H1 (cell line): ENCODE results near the gene MAP7. TPM values are rescaled to one million over a fixed set of nuclear protein-coding genes. Genes with fewer than 3 reads are reported as not detected.

Experiments used
- CTCF ChIA-PET: fragments of 300-600 bp; sonication (Branson Sonifier 250); formaldehyde crosslinking; loops from one replicate; lab custom pipeline; 2021; ENCODE audit not compliant: partially characterized antibody; lab: Charles Lee
- POLR2A ChIA-PET: fragments of 300-600 bp; sonication (Branson Sonifier 250); formaldehyde crosslinking; loops from one replicate; lab custom pipeline; 2021; ENCODE audit warnings: inconsistent platforms; ENCODE audit not compliant: partially characterized antibody; lab: Charles Lee
- DNase-seq, 2 experiments: peaks; one replicate each; pipeline versions ENCODE4 v3.0.0 to v3.0.0-alpha.2; 2010 to 2022; ENCODE audit warnings: low spot score in 2 of 2, low read depth in 1 of 2, mixed read lengths in 1 of 2
- FAIRE-seq: peaks from 2 replicates; lab custom pipeline; 2011; peaks lifted over from hg19 to GRCh38; lab: Jason Lieb, UNC
- H2AFZ ChIP-seq: 2 replicates; pipeline ENCODE4 v1.8.1; 2012; ENCODE audit warnings: low read length, inconsistent platforms
- H2AK5ac ChIP-seq: 2 replicates; pipeline ENCODE4 v1.6.1; 2013; ENCODE audit warnings: low read depth, low read length
- H2BK120ac ChIP-seq: replicated peaks from 2 replicates; pipeline ENCODE3; 2013; ENCODE audit warnings: low read depth, low read length, inconsistent platforms
- H2BK12ac ChIP-seq: 2 replicates; pipeline ENCODE4 v1.6.1; 2013; ENCODE audit warnings: low read depth, low read length
- H2BK15ac ChIP-seq: 2 replicates; pipeline ENCODE4 v1.6.1; 2013; ENCODE audit warnings: low read length
- H2BK20ac ChIP-seq: 2 replicates; pipeline ENCODE4 v1.6.1; 2013; ENCODE audit warnings: low read length
- H2BK5ac ChIP-seq: 2 replicates; pipeline ENCODE4 v1.6.1; 2013; ENCODE audit warnings: low read depth, low read length
- H3K14ac ChIP-seq: 2 replicates; pipeline ENCODE4 v1.6.1; 2013; ENCODE audit warnings: inconsistent platforms; ENCODE audit not compliant: insufficient read length
- H3K18ac ChIP-seq: 2 replicates; pipeline ENCODE4 v1.6.1; 2013; ENCODE audit warnings: low read length; ENCODE audit errors: extremely low read depth
- H3K23ac ChIP-seq: 2 replicates; pipeline ENCODE4 v1.6.1; 2013; ENCODE audit warnings: inconsistent platforms; ENCODE audit not compliant: insufficient read length
- H3K23me2 ChIP-seq: 2 replicates; pipeline ENCODE4 v1.6.1; 2013; ENCODE audit warnings: low read depth, low read length
- H3K27ac ChIP-seq: 2 replicates; pipeline ENCODE4 v1.6.1; 2011; ENCODE audit warnings: low read depth, low read length, inconsistent platforms
- H3K27me3 ChIP-seq, 4 experiments: replicated peaks in 1 of 4; 1 replicate in 1 of 4; 2 replicates in 3 of 4; pipeline versions ENCODE4 v1.6.1 to v1.8.1; 2011 to 2013; ENCODE audit warnings: low read length in 3 of 4, mild to moderate bottlenecking in 3 of 4, inconsistent platforms in 2 of 4, mixed read lengths in 2 of 4, moderate library complexity in 1 of 4; ENCODE audit not compliant: control insufficient read depth in 3 of 4, insufficient read depth in 3 of 4; ENCODE audit errors: extremely low read depth in 1 of 4
- H3K36me3 ChIP-seq, 4 experiments: 2 replicates each; pipeline versions ENCODE4 v1.6.1 to v1.8.1; 2011 to 2013; ENCODE audit warnings: mild to moderate bottlenecking in 4 of 4, low read length in 3 of 4, moderate library complexity in 2 of 4, control low read depth in 1 of 4, inconsistent platforms in 1 of 4; ENCODE audit not compliant: insufficient read depth in 4 of 4, control insufficient read depth in 2 of 4
- H3K4ac ChIP-seq: replicated peaks from 2 replicates; pipeline ENCODE3; 2013; ENCODE audit warnings: low read length, low read depth, mixed read lengths, inconsistent platforms; ENCODE audit not compliant: insufficient read length
- H3K4me1 ChIP-seq, 4 experiments: replicated peaks in 1 of 4; 1 replicate in 1 of 4; 2 replicates in 3 of 4; pipeline versions ENCODE4 v1.6.1 to v1.8.1; 2011 to 2013; ENCODE audit warnings: low read length in 3 of 4, inconsistent platforms in 2 of 4, mixed read lengths in 1 of 4; ENCODE audit not compliant: insufficient read depth in 4 of 4, control insufficient read depth in 3 of 4
- H3K4me2 ChIP-seq, 2 experiments: 2 replicates each; pipeline versions ENCODE4 v1.6.1 to v1.8.1; 2011 to 2013; ENCODE audit warnings: low read depth in 2 of 2, low read length in 2 of 2, control low read depth in 1 of 2, inconsistent platforms in 1 of 2, mild to moderate bottlenecking in 1 of 2; ENCODE audit not compliant: insufficient read depth in 1 of 2
- H3K4me3 ChIP-seq, 4 experiments: fragments of 200-600, 300-600 bp in 1 of 4; sonication (generic), shearing (Covaris generic), sonication (Bioruptor Twin) in 1 of 4; 2 replicates each; pipeline versions ENCODE4 v1.5.1 to v1.8.1; 2011 to 2016; ENCODE audit warnings: low read length in 4 of 4, low read depth in 3 of 4, control low read depth in 2 of 4, inconsistent platforms in 2 of 4, mild to moderate bottlenecking in 2 of 4, mixed read lengths in 1 of 4, moderate library complexity in 1 of 4; ENCODE audit not compliant: insufficient read depth in 2 of 4; ENCODE audit errors: extremely low read depth in 1 of 4
- H3K56ac ChIP-seq: replicated peaks from 2 replicates; pipeline ENCODE3; 2013; ENCODE audit warnings: low read depth, mild to moderate bottlenecking, mixed read lengths, low read length, inconsistent platforms; ENCODE audit not compliant: insufficient read length
- H3K79me1 ChIP-seq: 2 replicates; pipeline ENCODE4 v1.6.1; 2013; ENCODE audit warnings: low read depth, low read length, control low read depth
- H3K79me2 ChIP-seq, 2 experiments: 2 replicates each; pipeline versions ENCODE4 v1.6.1 to v1.8.1; 2012 to 2013; ENCODE audit warnings: low read length in 2 of 2, mild to moderate bottlenecking in 2 of 2, inconsistent platforms in 1 of 2; ENCODE audit not compliant: insufficient read depth in 2 of 2, control insufficient read depth in 1 of 2
- H3K9ac ChIP-seq, 4 experiments: replicated peaks in 1 of 4; 1 replicate in 1 of 4; 2 replicates in 3 of 4; pipeline versions ENCODE4 v1.6.1 to v1.8.1; 2011 to 2013; ENCODE audit warnings: low read depth in 3 of 4, low read length in 3 of 4, control low read depth in 2 of 4, mild to moderate bottlenecking in 2 of 4, moderate library complexity in 2 of 4, inconsistent platforms in 1 of 4; ENCODE audit errors: extremely low read depth in 1 of 4
- H3K9me3 ChIP-seq, 2 experiments: 2 replicates each; pipeline versions ENCODE4 v1.6.1 to v1.8.1; 2012 to 2013; ENCODE audit warnings: mild to moderate bottlenecking in 2 of 2, moderate library complexity in 2 of 2, control low read depth in 1 of 2, inconsistent platforms in 1 of 2, low read depth in 1 of 2, low read length in 1 of 2, mixed read lengths in 1 of 2; ENCODE audit not compliant: insufficient read depth in 2 of 2
- H4K20me1 ChIP-seq, 2 experiments: replicated peaks in 1 of 2; 2 replicates each; pipeline versions ENCODE3 to v1.8.1; 2011 to 2013; ENCODE audit warnings: inconsistent platforms in 2 of 2, low read length in 2 of 2, mild to moderate bottlenecking in 1 of 2; ENCODE audit not compliant: insufficient read depth in 2 of 2, control insufficient read depth in 1 of 2
- H4K5ac ChIP-seq: 2 replicates; pipeline ENCODE4 v1.6.1; 2013; ENCODE audit warnings: low read length, low read depth, mixed read lengths, inconsistent platforms; ENCODE audit not compliant: insufficient read length
- H4K8ac ChIP-seq: 2 replicates; pipeline ENCODE4 v1.8.0; 2013; ENCODE audit warnings: mild to moderate bottlenecking, moderate library complexity, low read length, inconsistent platforms; ENCODE audit not compliant: insufficient read depth; ENCODE audit errors: extremely low read depth
- H4K91ac ChIP-seq: replicated peaks from 2 replicates; pipeline ENCODE3; 2013; ENCODE audit warnings: low read length, mixed read lengths, inconsistent platforms; ENCODE audit not compliant: insufficient read length
- GTF2F1 ChIP-seq: IDR thresholded peaks from 2 replicates; pipeline ENCODE4 v1.6.1; 2012; ENCODE audit warnings: low read depth, low read length, improper control_type of control experiment, borderline replicate concordance
- KDM5A ChIP-seq: fragments of 200-600 bp; IDR thresholded peaks from 2 replicates; pipeline ENCODE4 v1.7.1; 2012; ENCODE audit warnings: mild to moderate bottlenecking, low read length, inconsistent platforms, mixed read lengths
- SIRT6 ChIP-seq: IDR thresholded peaks from one replicate; pipeline ENCODE4 v1.7.1; 2012; ENCODE audit warnings: low read length, inconsistent platforms
- SP4 ChIP-seq: IDR thresholded peaks from 2 replicates; pipeline ENCODE4 v1.6.1; 2012; ENCODE audit warnings: low read length, inconsistent platforms
- SUZ12 ChIP-seq: fragments of 200-600 bp; sonication (generic); IDR thresholded peaks from 2 replicates; pipeline ENCODE4 v1.6.1; 2012; ENCODE audit warnings: mild to moderate bottlenecking, inconsistent platforms, low read length, moderate library complexity, mixed read lengths
- TAF7 ChIP-seq: optimal IDR thresholded peaks from 2 replicates; pipeline ENCODE3; 2011; ENCODE audit warnings: low read depth, mild to moderate bottlenecking, inconsistent platforms, low read length, moderate library complexity, borderline replicate concordance
- TBP ChIP-seq: IDR thresholded peaks from 2 replicates; pipeline ENCODE4 v1.6.1; 2011; ENCODE audit warnings: low read depth, low read length, improper control_type of control experiment
- WGBS, 2 experiments: shearing (Covaris generic) in 1 of 2; methylation state at CpG; one replicate each; pipeline versions ENCODE4 v1.1.6 to v1.1.7; 2013 to 2015; ENCODE audit warnings: low lambda C conversion rate in 2 of 2, mixed read lengths in 2 of 2, inconsistent platforms in 1 of 2, low coverage in 1 of 2, missing lambda C conversion rate in 1 of 2; ENCODE audit not compliant: insufficient replicate concordance in 2 of 2, insufficient coverage in 1 of 2, insufficient read length in 1 of 2; ENCODE audit errors: extremely low coverage in 1 of 2, missing lambda C conversion rate in 1 of 2; 5-methylcytosine and 5-hydroxymethylcytosine counted together
- polyA plus RNA-seq, 7 experiments: library from polyadenylated mRNA; depleted of rRNA in 3 of 7; stranded (reverse) in 5 of 7; unstranded in 2 of 7; fragments of >200 nt in 5 of 7; fragments of 200-250 nt in 2 of 7; gene quantifications; 1 replicate in 5 of 7; 2 replicates in 1 of 7; 4 replicates in 1 of 7; pipeline versions ENCODE4 v1.2.1 to v1.2.3, GENCODE V29; 2011 to 2013; ENCODE audit warnings: missing spikeins in 2 of 7, mixed read lengths in 2 of 7
- total RNA-seq: library from RNA; stranded (reverse); fragmentation: NEBNext Ultra II Directional; extraction: Animal tissue kit (Norgen Biotek cat#: 25700); gene quantifications from 2 replicates; pipeline ENCODE4 v1.2.1, GENCODE V29; 2021

Gene MAP7
- total and polyA plus RNA-seq, 2 of the 8 experiments (the other 6 are each of a cell fraction or from before 2014, with no cell fraction given), result 13.5 to 66.9 TPM

DNA sequence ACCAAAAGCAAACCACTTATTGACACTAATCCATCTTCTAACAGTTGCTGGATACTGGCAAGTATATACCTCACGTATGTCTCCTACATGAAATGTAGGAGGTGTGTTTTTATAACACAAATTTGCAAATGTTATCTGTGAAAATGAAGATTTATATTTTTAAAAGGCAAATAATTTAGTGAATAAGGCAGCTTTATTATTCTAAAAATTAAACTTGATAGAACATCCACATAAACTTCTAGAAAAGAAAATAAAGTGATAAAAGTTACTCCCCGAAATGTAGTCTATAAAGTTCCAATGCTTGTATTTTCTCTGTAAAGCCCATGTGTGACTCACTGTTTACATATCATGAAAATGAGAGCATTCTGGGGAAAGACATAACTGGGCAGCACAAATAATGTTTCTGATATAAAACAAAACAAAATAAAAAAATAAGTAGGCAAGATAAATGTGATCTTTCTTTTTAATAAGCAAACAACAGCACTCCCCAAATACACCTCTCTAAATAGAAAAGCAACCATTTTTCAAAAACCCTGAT lies 84.4 kb downstream of the MAP7 start:
- no peaks in the 10 kb centered on the region for H3K27me3 ChIP-seq
- TF ChIP-seq SP4 (no peak), GTF2F1 (no peak), SIRT6 (no peak), TAF7 (no peak), KDM5A (no peak), TBP (no peak), SUZ12 (no peak)

More for the DNA sequence above, 84.4 kb downstream of the MAP7 start:
- Histone ChIP-seq H3K56ac (no peak overlapping the region), H2AK5ac (no peak overlapping the region), H4K5ac (no peak overlapping the region), H3K4ac (no peak overlapping the region), H3K79me2 (peaks cover 0 to 64% of the 10 kb centered on the region in 2 experiments; a peak in 2 of 4 replicates), H2BK12ac (no peak overlapping the region), H3K4me2 (no peak overlapping the region), H3K9me3 (no peaks in the 10 kb centered on the region), H4K8ac (no peak overlapping the region), H2BK120ac (no peak overlapping the region), H4K91ac (no peak overlapping the region), H3K79me1 (peaks cover 2% of the 10 kb centered on the region; the same call in 1 of the 2 replicates), H3K4me1 (peaks cover 0 to 14% (median 8%) of the 10 kb centered on the region in 4 experiments; a peak in 4 of 7 replicates), H4K20me1 (peaks cover 0 to 1% of the 10 kb centered on the region in 2 experiments), H3K23me2 (no peaks in the 10 kb centered on the region), H2BK15ac (no peak overlapping the region), H3K9ac (no peak overlapping the region), H2AFZ (no peak overlapping the region), H3K4me3 (no peak overlapping the region), H3K36me3 (no peaks in the 10 kb centered on the region), H2BK20ac (no peak overlapping the region), H3K23ac (no peak overlapping the region), H3K18ac (no peak overlapping the region), H2BK5ac (no peak overlapping the region), H3K27ac (no peak overlapping the region), H3K14ac (no peak overlapping the region)
- ChIA-PET POLR2A (no interaction called here), CTCF (no interaction called here)
- 91% methylated on average over 2 of the region's 2 CpGs; no CpG with 5 or more reads in 1 of the 2 experiments for WGBS, 2 experiments
- FAIRE-seq, result no peak
- DNase-seq, result no peak
